ENCODE measurements around the gene SPG7.
"Not testable (repeated sequence)": the region's sequence is repeated elsewhere in the genome, so short reads cannot be mapped to it uniquely, and the experiment has no call there.

Gene SPG7

GRCh38 chr16:89582614-89583196 lies 74.5 kb downstream of the SPG7 start:
- no peak for DNase-seq

- no peak for DNase-seq
Measured at GRCh38 chr16:89583197-89583894, 75.1 kb downstream of the SPG7 start.

- no peak for DNase-seq
Measured at GRCh38 chr16:89583895-89584644, 75.9 kb downstream of the SPG7 start.

- no peak for DNase-seq
Measured at GRCh38 chr16:89584768-89585549, 76.8 kb downstream of the SPG7 start.

- DNase-seq, result no peak
Measured at GRCh38 chr16:89586218-89586617, 78.0 kb downstream of the SPG7 start.

GRCh38 chr16:89586853-89587252 lies 78.7 kb downstream of the SPG7 start:
- DNase-seq, result no peak

- DNase-seq, result not testable (repeated sequence)
Measured at GRCh38 chr16:89587676-89588075, 79.5 kb downstream of the SPG7 start.

- DNase-seq, result no peak
Measured at GRCh38 chr16:89588413-89589109, 80.4 kb downstream of the SPG7 start.

- DNase-seq, result no peak
Measured at GRCh38 chr16:89589241-89589926, 81.2 kb downstream of the SPG7 start.

GRCh38 chr16:89593841-89594240 lies 85.6 kb downstream of the SPG7 start:
- DNase-seq, result no peak

- DNase-seq, result no peak
Measured at GRCh38 chr16:89595330-89596060, 87.3 kb downstream of the SPG7 start.

GRCh38 chr16:89596061-89596689 lies 88.0 kb downstream of the SPG7 start:
- no peak for DNase-seq

- DNase-seq, result no peak
Measured at GRCh38 chr16:89596957-89597649, 88.9 kb downstream of the SPG7 start.

GRCh38 chr16:89598199-89598598 lies 90.0 kb downstream of the SPG7 start:
- no peak for DNase-seq

- no peak for DNase-seq
Measured at GRCh38 chr16:89599451-89599858, 91.3 kb downstream of the SPG7 start.

- DNase-seq, result no peak
Measured at GRCh38 chr16:89599902-89600301, 91.7 kb downstream of the SPG7 start.

GRCh38 chr16:89600427-89600826 lies 92.2 kb downstream of the SPG7 start:
- no peak for DNase-seq

GRCh38 chr16:89600956-89601355 lies 92.8 kb downstream of the SPG7 start:
- no peak for DNase-seq

GRCh38 chr16:89601906-89602272 lies 93.7 kb downstream of the SPG7 start:
- no peak for DNase-seq
